Measurements from ENCODE around the gene NRAP.
A peak's percentile ranks its signal among the peaks of the same experiment; 100 is the strongest.

NRAP gene

GRCh38 chr10:113618338-113618737 lies 45.5 kb downstream of the NRAP start:
- TF ChIP-seq POLR2A (IDR thresholded peaks at IDR 0.05; ENCODE audit: low read length) = no peak
- no peak for TF ChIP-seq GATA1 (IDR thresholded peaks at IDR 0.05; ENCODE audit: low read depth, low read length)
- DNase-seq = no peak

DNA sequence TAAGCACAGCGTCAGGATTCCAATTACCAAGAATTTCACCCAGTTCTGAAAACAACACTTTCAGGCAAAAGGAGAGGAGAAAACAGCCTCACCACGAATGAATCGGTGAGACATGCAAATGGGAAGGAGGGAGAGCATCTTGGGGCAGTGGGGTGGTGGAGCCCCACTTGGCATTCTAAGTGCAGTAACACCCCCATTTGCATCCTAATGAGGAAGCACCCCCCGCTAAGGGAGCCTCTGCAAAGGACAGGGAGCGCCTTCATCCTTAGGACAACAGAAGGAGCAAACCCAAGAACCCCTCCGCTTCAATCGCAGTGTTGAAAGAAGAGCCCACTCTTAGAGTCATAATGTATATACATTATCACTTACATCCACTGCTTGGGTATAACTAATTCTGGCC lies 46.8 kb downstream of the NRAP start:
- no peak for TF ChIP-seq GATA1 (IDR thresholded peaks at IDR 0.05; ENCODE audit: low read depth, low read length)
- no peak for TF ChIP-seq POLR2A (IDR thresholded peaks at IDR 0.05; ENCODE audit: low read length)
- DNase-seq = no peak

GRCh38 chr10:113616244-113617074 lies 47.4 kb downstream of the NRAP start:
- TF ChIP-seq POLR2A (IDR thresholded peaks at IDR 0.05; ENCODE audit: low read length) (no peak), GATA1 (IDR thresholded peaks at IDR 0.05; ENCODE audit: low read depth, low read length) (no peak)
- DNase-seq = peak in 1 of 2 experiments; percentile 1

GRCh38 chr10:113613977-113614690 lies 49.7 kb downstream of the NRAP start:
- TF ChIP-seq GATA1 (IDR thresholded peaks at IDR 0.05; ENCODE audit: low read depth, low read length) (no peak), POLR2A (IDR thresholded peaks at IDR 0.05; ENCODE audit: low read length) (no peak)
- no peak for DNase-seq

- DNase-seq = no peak
- TF ChIP-seq GATA1 (IDR thresholded peaks at IDR 0.05; ENCODE audit: low read depth, low read length) (no peak), POLR2A (IDR thresholded peaks at IDR 0.05; ENCODE audit: low read length) (no peak)
Observed at GRCh38 chr10:113613427-113613826, 50.4 kb downstream of the NRAP start.

DNA sequence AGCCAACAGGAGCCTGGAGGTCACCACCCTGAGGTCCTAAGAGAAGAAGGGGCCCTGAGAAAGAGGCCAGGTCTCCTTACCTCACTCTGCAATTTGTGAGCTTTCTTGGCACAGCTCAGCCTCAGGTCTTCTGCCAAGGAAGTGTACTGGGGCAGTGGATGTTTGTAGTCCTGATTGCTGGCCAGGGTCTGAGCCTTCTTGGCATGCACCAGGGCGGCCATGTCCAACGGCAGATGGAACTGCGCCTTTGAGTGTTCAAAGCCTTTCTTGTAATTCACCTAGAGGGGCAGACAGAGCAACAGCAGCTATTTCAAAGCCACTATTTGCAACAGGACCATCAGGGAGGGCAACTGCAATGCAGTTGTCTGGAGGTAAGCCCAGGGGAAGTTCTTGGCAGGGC lies 51.7 kb downstream of the NRAP start:
- no peak for DNase-seq
- TF ChIP-seq POLR2A (IDR thresholded peaks at IDR 0.05; ENCODE audit: low read length) (no peak), GATA1 (IDR thresholded peaks at IDR 0.05; ENCODE audit: low read depth, low read length) (no peak)

GRCh38 chr10:113610631-113611601 lies 52.9 kb downstream of the NRAP start:
- TF ChIP-seq POLR2A (IDR thresholded peaks at IDR 0.05; ENCODE audit: low read length) = no peak
- TF ChIP-seq GATA1 (IDR thresholded peaks at IDR 0.05; ENCODE audit: low read depth, low read length) = no peak
- DNase-seq = no peak

DNA sequence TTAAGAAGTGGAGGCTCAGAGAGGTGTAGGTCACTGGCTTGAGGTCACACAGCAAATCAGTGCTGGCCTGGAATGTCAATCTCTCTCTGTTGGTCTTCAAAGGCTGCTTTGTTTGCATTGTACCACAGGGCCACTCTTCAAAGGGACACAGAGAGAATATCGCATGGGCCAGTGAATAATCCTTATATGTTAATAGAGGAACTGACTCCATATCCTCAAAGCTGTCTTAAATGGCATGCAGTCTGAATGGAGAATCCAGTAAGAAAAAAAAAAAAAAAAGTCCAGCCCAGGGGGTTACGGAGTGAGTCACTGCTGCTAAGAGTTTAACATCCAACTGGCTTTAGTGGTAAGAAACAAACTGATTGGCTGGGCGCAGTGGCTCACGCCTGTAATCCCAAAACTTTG lies 54.1 kb downstream of the NRAP start:
- no peak for TF ChIP-seq GATA1 (IDR thresholded peaks at IDR 0.05; ENCODE audit: low read depth, low read length)

DNA sequence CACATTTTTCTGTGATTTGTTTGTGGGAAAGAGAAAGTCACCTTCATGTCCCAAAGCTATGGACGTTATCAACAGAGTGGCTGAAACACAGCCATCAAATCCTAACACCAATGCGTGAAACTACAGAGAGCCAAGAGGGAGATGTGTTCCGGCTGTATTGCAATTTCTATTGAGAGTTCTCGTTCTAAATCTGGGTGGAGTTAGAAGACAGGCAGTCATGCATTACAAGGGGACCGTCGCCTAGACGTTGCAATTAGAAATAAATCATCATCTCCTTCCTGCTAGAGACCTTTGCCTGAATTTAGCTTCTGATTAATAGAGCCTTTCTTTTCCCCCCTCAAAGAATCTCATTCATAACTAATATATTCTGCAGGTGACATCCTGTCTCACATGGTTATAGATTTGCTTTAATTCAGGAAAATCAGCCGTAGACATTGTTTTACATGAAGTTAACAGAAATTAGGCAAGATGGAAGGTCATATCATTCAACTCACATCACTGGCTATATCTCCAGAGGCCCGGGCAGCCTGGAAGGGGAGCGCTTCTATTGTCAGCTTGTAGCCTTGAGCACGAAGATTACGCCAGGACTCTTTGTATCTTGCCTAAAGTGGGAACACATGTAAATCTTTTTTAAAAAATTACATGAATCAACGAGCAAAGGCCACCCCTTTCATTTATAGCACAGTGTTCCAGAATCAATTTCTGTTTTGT lies 58.4 kb downstream of the NRAP start:
- DNase-seq = no peak
- no peak for TF ChIP-seq POLR2A (IDR thresholded peaks at IDR 0.05; ENCODE audit: low read length)
- TF ChIP-seq GATA1 (IDR thresholded peaks at IDR 0.05; ENCODE audit: low read depth, low read length) = no peak

More for the DNA sequence above, 54.1 kb downstream of the NRAP start:
- no peak for DNase-seq

DNA sequence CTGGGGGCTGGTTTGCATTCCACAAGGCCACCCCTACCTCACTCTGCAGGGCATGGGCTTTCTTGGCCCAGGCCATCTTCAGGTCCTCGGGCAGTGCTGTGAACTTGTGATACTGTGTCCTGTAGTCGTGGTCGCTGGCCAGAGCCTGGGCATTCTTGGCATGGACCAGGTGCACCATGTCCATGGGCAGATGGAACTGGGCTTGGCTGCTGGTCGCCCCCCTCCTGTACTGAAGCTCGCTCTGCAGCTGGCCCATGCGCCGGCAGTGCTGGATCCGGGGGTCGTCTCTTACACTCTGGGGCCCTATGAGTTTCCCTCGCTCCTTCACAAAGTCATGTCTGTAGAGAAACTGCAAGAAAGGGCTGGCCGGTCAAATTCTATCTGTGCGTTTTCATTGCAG lies 59.3 kb downstream of the NRAP start:
- TF ChIP-seq GATA1 (IDR thresholded peaks at IDR 0.05; ENCODE audit: low read depth, low read length) (no peak), POLR2A (IDR thresholded peaks at IDR 0.05; ENCODE audit: low read length) (no peak)
- no peak for DNase-seq

- DNase-seq = no peak
- no peak for TF ChIP-seq GATA1 (IDR thresholded peaks at IDR 0.05; ENCODE audit: low read depth, low read length)
- no peak for TF ChIP-seq POLR2A (IDR thresholded peaks at IDR 0.05; ENCODE audit: low read length)
Observed at GRCh38 chr10:113603057-113603777, 60.6 kb downstream of the NRAP start.

DNA sequence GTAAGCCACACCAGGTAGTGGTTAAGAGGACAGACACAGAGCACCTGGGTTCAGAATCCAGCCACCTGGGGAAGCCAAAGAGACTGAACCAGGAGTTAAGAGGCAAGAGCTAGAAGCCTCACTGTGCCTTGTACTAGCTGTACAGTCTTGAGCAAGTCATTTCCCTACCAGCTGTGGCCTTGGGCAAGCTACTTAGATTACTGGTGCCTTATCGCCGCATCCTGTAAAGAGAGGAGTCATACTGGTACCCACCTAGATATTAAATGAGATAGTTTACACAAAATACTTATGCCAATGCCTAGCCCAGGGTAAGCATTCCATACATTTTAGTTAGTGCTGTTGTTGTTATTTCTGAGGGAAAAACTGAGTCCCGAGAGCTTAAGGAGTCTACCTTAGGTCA lies 63.3 kb downstream of the NRAP start:
- DNase-seq = no peak
- TF ChIP-seq POLR2A (IDR thresholded peaks at IDR 0.05; ENCODE audit: low read length) (no peak), GATA1 (IDR thresholded peaks at IDR 0.05; ENCODE audit: low read depth, low read length) (no peak)

- TF ChIP-seq GATA1 (IDR thresholded peaks at IDR 0.05; ENCODE audit: low read depth, low read length) (no peak), POLR2A (IDR thresholded peaks at IDR 0.05; ENCODE audit: low read length) (no peak)
- DNase-seq = no peak
Observed at GRCh38 chr10:113594652-113595051, 69.2 kb downstream of the NRAP start.
